ENCODE results near the gene HOXD13. TPM values are rescaled to one million over a fixed set of nuclear protein-coding genes. Genes with fewer than 3 reads are reported as not detected.

Gene HOXD13
- total RNA-seq, 2 experiments from 2014 or later, result not detected

- peaks cover 14% of the 10 kb centered on the region for H3K4me1 ChIP-seq (ENCODE audit: insufficient read depth, low read length, poor library complexity, severe bottlenecking)
- no peak overlapping the region for H3K4me3 ChIP-seq (ENCODE audit: low read depth, low read length, poor library complexity, severe bottlenecking)
- H3K79me2 ChIP-seq (ENCODE audit: insufficient read depth, low read depth, low read length), result no peaks in the 10 kb centered on the region
- no peaks in the 10 kb centered on the region for H3K9me3 ChIP-seq (ENCODE audit: low read length)
- no peak overlapping the region for H3K27ac ChIP-seq (ENCODE audit: low read depth, low read length, poor library complexity, severe bottlenecking)
- POLR2A ChIA-PET, result no interaction called here
- DNase-seq (ENCODE audit: low spot score), result no peak
- no peaks in the 10 kb centered on the region for H3K36me3 ChIP-seq (ENCODE audit: insufficient read depth, low read length)
- H4K20me1 ChIP-seq (ENCODE audit: insufficient read depth, low read length), result no peaks in the 10 kb centered on the region
- H3K4me2 ChIP-seq (ENCODE audit: low read length), result no peak overlapping the region
- intact Hi-C loops (cut with micrococcal nuclease; ENCODE audit: unreplicated experiment), result no loop called here
- TF ChIP-seq EZH2phosphoT487 (IDR thresholded peaks at IDR 0.05; ENCODE audit: borderline replicate concordance, low read depth, low read length), result no peak
- TF ChIP-seq CTCF (conservative IDR thresholded peaks at IDR 0.05; ENCODE audit: low read length), result no peak
- no peaks in the 10 kb centered on the region for H3K9me2 ChIP-seq (ENCODE audit: insufficient read depth, low read length)
- BruUV-seq (replicated peaks), result no TSS peak
- CTCF ChIA-PET (ENCODE audit: unreplicated experiment), result no interaction called here
- H2AFZ ChIP-seq (ENCODE audit: low read length), result no peak overlapping the region
These were observed 8.1 kb downstream of the HOXD13 start for GRCh38 chr2:176100547-176101140.

- Histone ChIP-seq H3K9me2 (ENCODE audit: insufficient read depth, low read length) (no peaks in the 10 kb centered on the region), H3K9me3 (ENCODE audit: low read length) (no peaks in the 10 kb centered on the region), H3K4me1 (ENCODE audit: insufficient read depth, low read length, poor library complexity, severe bottlenecking) (peaks cover 12% of the 10 kb centered on the region), H3K4me2 (ENCODE audit: low read length) (no peak overlapping the region), H3K79me2 (ENCODE audit: insufficient read depth, low read depth, low read length) (no peaks in the 10 kb centered on the region), H3K4me3 (ENCODE audit: low read depth, low read length, poor library complexity, severe bottlenecking) (no peak overlapping the region), H2AFZ (ENCODE audit: low read length) (no peak overlapping the region), H3K27ac (ENCODE audit: low read depth, low read length, poor library complexity, severe bottlenecking) (no peak overlapping the region), H3K36me3 (ENCODE audit: insufficient read depth, low read length) (no peaks in the 10 kb centered on the region), H4K20me1 (ENCODE audit: insufficient read depth, low read length) (no peaks in the 10 kb centered on the region)
- CTCF ChIA-PET (ENCODE audit: unreplicated experiment), result no interaction called here
- POLR2A ChIA-PET, result interaction anchor here (0.6 kb wide), 1 partner anchor 496 kb away, joined by 3 read pairs; no protein-coding TSS in a partner anchor
- TF ChIP-seq CTCF (conservative IDR thresholded peaks at IDR 0.05; ENCODE audit: low read length), result no peak
- no peak for TF ChIP-seq EZH2phosphoT487 (IDR thresholded peaks at IDR 0.05; ENCODE audit: borderline replicate concordance, low read depth, low read length)
- no peak for DNase-seq (ENCODE audit: low spot score)
- intact Hi-C loops (cut with micrococcal nuclease; ENCODE audit: unreplicated experiment), result no loop called here
- no TSS peak for BruUV-seq (replicated peaks)
These were observed 8.8 kb downstream of the HOXD13 start for GRCh38 chr2:176101216-176101830.

- Histone ChIP-seq H3K4me1 (ENCODE audit: insufficient read depth, low read length, poor library complexity, severe bottlenecking) (peaks cover 7% of the 10 kb centered on the region), H3K4me3 (ENCODE audit: low read depth, low read length, poor library complexity, severe bottlenecking) (no peak overlapping the region), H4K20me1 (ENCODE audit: insufficient read depth, low read length) (no peaks in the 10 kb centered on the region), H3K4me2 (ENCODE audit: low read length) (no peak overlapping the region), H2AFZ (ENCODE audit: low read length) (no peak overlapping the region), H3K27ac (ENCODE audit: low read depth, low read length, poor library complexity, severe bottlenecking) (no peak overlapping the region), H3K9me2 (ENCODE audit: insufficient read depth, low read length) (no peaks in the 10 kb centered on the region), H3K79me2 (ENCODE audit: insufficient read depth, low read depth, low read length) (no peaks in the 10 kb centered on the region), H3K36me3 (ENCODE audit: insufficient read depth, low read length) (no peaks in the 10 kb centered on the region), H3K9me3 (ENCODE audit: low read length) (no peaks in the 10 kb centered on the region)
- intact Hi-C loops (cut with micrococcal nuclease; ENCODE audit: unreplicated experiment), result no loop called here
- ChIA-PET POLR2A (interaction anchor here (0.6 kb wide), 1 partner anchor 496 kb away, joined by 3 read pairs; no protein-coding TSS in a partner anchor), CTCF (ENCODE audit: unreplicated experiment) (no interaction called here)
- TF ChIP-seq EZH2phosphoT487 (IDR thresholded peaks at IDR 0.05; ENCODE audit: borderline replicate concordance, low read depth, low read length) (no peak), CTCF (conservative IDR thresholded peaks at IDR 0.05; ENCODE audit: low read length) (no peak)
- no TSS peak for BruUV-seq (replicated peaks)
- DNase-seq (ENCODE audit: low spot score), result no peak
These were observed 9.3 kb downstream of the HOXD13 start for GRCh38 chr2:176101842-176102241.
